OCI-M1 (cell line): ENCODE results near the gene ZEB2.

ENCODE experiments used
- DNase-seq: peaks from one replicate; lab custom pipeline; 2025; lab: John Stamatoyannopoulos, UW

Gene ZEB2

DNA sequence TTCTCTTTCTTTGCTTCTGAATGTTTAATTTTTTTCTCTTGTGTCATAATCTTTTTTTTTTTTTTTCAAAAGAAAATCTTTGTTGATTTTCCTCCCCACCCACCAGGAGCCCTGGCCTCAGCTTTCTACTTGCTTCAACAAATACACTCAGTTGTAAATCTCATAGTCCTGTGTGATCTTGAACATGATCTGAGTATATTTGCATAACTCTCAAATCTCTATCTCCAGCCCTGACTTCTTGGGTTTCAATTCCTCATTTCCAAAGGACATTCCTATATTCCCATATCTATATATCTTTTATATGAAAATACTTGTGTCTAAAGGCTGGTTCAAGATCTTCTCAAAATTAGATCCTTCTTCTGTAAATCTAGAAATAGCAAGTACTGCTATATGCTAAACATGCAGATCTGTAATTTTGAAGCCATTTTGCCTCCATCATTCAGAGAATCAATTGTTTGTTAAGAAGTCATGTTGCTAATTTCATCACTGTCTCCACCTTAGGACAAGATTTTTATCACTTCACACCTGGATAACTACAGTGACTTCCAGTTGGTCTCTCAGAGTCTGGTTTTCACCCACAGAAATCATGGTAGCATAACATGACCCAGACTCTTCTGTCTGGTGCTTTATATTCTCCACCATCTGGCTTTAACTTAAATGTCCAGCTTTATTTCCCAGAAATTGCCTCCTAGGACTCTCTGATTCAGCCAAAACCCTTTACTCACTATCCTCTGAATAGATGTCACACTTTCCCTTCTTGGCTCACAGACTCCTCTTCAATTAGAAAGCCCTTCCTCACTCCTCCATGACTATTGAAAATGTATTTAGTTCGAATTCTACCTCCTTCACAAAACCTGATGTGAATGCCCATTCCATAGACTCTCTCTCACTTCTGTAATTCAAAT lies 98.1 kb downstream of the ZEB2 start:
- no peak for DNase-seq

DNA sequence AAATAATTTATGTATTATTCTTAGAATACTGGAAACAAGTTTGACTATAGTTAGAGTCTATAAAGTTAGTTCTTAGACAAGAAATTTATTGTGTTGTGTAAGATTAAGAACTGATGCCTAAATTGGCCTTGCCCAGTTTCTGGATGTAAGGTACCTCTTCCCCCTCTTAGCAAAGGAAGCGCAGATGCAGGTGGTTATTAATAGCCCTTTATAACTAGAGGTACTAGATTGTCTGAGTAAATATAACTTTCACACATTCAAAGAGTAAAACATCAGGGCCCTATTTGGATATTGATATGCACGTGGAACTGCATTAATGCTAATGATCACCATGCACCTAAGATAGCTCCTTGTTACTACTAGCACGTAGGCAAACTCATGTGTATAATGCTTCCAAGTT lies 100.7 kb downstream of the ZEB2 start:
- no peak for DNase-seq

DNA sequence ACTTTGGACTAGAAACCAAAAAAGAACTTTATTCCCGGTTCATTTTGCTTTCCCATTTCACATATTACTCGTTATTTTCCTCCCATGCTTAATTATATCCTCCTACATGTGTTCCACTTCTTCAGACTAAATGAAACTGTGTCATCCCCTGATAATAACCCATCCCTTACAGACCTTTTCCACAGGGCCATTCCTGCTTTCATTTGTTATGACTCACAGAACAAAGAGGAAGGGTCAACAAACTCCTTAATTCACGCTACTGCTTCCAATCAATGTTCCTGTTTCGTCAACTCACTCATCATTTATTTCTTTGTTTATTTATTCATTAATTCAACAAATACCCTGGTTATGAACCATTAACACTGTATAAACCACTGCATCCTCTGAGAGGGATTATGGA lies 104.5 kb downstream of the ZEB2 start:
- no peak for DNase-seq

DNA sequence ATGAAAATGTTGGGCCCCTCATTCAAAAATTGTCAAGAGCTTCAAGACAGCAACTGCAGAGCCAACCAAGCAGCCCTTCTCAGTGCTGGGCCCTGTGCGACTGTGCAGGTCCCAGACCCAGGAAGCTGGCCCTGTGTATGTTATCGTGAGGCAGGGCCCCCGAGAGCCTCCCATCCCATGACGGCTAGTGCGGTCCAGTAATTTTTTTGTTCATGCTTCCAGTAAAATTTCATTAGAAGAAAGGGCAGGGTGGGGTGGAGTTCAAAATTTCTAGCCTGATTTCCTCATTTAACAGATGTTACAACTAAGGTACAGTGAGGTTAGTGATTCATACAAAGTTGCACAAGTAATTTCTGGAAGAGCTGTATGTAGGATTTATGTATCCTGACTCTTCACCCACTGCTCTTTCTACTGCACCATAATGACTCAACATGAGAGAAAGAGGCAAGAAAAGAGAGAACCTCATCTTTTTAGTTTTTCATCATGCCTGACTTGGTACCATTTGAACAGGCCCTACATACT lies 105.5 kb downstream of the ZEB2 start:
- DNase-seq: peak; percentile 45

DNA sequence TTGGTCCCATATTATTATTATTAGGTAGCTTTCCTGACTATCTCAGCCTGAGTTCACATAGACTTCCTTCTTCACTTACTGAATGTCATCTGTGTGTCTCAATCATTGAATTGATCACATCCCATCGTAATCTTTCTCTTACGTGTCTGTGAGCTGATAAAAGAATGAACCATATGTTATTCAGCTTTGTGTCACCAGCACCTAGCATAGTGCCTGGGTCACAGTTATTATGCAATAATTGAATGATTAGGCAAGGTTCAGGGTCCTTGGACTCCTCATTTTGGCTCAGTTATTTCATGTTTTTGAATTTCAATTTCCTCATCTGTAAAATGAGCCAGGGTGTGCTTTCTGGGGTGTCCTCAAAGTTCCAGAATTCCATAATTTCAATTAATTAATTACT lies 107.2 kb downstream of the ZEB2 start:
- DNase-seq: peak; percentile 56

DNA sequence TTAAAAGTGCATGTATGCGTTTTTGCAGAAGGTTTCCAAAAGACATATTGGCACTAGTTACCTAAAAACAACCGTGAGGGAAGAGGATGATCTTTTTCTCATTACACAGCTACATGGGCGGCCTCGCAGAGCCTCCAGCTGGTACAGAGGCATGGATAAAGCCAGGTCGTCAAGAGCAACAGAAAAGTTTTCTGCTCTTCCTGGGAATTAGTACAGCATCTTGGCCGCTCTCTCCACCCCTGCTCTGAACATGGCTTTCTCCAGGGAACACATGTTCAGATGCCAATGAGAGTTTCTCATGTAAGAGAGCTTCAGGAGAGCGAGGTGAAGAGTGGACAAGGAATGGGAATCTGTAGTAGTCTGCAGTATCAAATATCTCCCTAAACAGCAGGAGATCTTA lies 108.4 kb downstream of the ZEB2 start:
- DNase-seq: no peak

DNA sequence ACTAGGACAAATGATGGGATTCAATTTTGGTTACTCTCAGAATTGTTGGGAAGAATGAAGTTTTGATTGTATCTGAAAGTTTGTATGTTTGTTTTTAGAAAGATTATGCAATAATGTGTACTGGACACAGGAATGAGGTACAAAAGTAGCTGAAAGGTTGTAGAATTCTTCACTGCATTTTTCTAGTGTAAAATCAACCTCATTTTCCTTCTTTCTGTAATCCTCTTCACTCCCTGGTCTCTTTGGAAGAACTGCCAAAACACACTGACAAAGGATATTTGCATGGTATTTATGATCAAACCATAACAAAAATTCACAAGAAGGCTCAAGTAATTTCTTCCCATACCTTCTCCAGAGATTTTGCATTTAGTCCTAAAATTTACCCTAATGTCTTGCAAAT lies 110.7 kb downstream of the ZEB2 start:
- no peak for DNase-seq

DNA sequence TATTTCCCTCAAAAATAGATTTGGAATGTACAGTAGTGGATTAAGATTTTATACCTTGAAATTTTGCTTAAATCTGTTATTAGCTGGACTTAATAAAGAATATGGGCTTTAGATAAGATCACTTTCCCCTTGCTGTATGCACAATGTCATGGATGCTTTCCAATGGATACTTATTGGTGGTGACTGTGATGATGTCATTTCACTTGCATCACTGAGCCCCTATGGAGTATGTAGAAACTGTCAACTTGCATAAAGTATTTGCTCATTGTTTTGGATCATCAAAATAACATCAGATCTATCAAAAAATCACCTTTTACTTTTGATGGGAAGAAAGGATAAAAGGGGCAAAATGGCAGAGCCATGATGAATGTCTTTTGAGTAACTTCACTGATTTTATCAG lies 112.7 kb downstream of the ZEB2 start:
- DNase-seq: no peak

DNA sequence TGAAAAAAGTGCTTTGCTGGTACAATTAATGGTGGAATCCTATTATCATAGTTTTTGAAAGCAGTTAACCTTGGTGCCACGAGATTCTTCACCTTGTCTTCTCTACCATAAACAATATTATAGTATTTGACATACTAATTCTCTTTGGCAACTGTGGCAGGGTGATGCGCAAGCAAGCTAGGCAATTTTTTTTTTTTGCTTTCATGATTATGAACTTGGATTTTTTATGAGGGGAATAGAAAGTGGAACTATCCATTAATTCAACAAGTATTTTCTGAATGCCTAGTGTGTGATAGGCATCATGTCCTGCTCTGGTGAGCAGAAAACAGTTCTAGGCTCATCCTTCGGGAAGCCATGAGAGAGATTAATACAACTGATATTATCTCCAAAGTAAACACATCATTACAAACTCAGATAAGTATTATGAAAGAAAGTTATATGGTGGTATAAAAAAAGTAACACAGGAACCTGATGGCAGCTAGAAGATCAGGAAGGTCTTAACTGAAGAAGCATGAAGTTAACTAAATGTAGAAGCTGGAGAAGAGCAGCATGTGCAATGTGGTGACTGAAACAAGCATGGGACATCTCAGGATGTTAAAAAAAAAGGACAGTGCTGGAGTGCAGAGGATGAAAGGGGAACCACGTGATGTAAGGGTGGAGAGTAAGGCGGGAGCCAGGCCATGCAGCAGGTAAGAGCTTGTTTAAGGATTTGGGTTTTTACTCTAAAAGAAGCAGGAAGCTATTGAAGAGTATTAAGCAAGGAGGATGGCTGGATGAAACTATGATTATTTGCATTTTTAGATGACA lies 113.7 kb downstream of the ZEB2 start:
- DNase-seq: no peak

DNA sequence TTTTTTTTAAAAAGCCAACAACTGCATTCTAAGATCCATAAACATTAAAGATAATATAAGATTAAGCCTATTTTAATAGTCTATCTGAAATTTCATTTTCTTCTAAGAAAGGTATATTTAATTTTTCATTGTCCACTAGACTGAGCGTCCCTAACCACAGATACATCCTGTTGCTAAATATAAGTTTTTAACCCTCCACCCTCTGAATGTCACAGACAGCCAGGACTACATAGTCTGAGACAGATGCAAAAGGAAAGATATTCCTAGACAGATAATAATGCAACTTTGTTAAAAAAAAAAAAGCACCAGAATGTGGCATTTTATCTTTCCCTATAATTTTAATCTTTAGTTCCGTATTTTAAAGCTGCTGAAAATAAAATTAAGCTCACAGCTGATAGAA lies 114.6 kb downstream of the ZEB2 start:
- DNase-seq: peak; percentile 45

DNA sequence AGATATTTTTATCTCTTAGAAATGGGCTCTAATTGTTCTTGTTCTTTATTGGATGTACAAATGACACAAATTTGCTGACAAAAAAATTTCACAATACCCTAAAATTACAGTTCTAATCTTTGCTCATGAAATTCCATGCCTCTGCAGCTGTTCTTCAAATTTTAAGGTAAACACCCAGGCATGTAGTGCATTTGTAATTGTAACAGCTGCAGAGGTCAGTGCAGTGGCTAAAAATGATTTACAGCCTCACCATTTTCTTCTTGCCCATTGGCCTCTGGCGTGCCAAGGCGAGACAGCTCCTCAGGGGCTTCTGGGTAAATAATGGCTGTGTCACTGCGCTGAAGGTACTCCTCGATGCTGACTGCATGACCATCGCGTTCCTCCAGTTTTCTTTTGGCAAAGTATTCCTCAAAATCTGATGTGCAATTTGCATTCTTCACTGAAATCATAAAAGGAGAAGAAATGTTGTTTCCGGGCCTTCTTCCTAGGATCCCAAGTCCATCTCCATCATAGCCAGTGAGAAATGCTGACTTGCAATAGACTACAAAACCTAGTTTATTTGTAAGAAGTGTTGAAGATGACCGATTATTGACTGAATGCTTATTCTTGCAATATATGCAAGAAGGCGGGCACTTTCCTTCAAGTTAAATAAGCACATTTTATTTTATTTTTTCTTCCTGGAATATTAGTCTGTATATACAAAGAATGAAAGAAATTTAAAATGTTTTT lies 115.2 kb downstream of the ZEB2 start:
- DNase-seq: no peak

DNA sequence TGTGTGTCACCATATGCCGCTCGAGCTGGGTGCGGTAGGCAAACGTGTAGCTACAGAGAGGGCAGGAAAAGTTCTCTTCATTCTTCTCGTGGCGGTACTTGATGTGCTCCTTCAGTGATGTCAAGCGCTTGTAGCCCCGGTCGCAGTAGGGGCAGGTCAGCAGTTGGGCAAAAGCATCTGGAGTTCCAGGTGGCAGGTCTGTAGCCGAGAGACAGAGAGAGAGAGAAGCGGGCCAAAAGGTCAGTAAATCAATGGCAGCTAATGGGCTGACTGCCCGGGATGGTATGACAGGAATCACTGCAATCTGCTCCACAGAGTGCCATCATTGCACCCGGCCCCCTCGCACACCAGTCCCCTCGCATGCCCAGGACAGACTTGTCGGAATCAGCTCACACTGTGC lies 116.0 kb downstream of the ZEB2 start:
- DNase-seq: no peak

DNA sequence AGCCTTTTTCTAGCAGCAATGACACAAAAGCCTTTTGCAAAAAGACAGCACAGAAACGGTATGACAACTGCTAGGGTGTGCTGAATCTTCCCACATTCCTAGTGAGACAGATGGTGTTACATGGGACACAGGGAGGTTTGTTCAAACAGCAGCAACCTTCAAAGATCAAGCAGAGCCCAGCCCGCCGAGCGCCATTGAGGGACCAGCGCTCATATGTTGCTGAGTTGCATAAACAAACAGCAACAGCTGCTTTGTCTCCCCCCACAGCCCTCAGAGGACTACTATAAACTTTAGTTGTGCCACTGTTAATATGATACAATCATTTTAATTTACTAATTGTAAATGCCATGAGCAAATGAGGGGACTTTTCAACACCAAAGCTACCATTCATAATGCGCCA lies 117.7 kb downstream of the ZEB2 start:
- no peak for DNase-seq

DNA sequence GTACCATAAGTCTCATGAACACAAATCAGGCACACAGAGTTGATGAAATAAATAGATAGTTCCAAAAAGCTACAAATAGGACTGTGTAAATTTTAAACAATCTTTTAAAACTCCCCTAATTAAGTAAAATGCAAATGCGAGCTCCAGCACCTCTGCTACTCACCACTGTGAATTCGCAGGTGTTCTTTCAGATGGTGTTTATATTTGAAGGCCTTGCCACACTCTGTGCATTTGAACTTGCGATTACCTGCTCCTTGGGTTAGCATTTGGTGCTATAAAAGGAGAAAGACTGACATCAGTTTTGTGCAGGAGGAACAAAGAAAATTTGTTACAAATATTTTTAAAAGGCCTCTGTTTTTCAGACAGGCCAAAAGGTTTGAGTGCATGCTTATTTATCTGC lies 118.9 kb downstream of the ZEB2 start:
- DNase-seq: no peak

DNA sequence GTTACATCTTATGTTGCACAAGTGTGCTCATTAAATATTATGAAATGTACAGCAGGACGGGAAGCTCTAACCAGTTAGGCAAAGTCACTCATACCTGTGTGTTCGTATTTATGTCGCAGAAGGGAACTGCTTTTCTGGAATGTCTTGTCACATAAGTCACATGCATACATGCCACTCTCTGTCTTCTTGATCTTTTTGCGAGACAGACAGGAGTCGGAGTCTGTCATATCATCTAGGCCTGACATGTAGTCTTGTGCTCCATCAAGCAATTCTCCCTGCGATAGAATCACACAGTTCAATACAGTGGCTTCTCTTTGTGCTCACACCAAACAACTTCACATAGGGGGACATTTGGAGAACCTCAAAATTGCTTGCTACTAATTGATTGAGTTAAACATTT lies 123.6 kb downstream of the ZEB2 start:
- no peak for DNase-seq

DNA sequence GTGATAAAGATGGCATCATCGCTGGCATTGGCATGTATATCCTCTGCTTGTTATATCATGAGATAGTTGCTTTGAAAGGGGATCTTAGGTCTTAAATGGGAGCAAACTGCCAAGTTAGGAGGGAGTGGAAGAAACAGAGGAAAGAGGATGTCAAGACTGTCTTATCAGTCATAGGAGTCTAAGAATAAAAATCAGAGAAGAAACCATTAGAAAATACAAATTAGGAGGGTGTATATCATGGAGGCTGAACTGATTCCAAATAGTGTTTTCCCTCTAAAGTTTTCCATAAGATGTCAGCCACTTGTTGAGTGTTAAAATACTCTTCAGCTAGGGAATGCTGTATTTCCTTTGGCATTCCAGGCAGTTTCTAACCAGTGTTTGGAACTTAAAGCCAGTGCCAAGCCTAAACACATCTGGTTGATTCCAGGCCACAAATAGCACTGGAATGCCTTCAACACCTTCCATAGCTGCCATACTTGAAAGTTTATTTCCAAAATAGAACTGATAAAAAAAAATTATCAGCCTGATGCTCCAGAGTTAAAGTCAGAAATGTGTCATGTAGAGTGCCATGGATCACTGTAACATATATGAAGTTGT lies 129.4 kb downstream of the ZEB2 start:
- DNase-seq: no peak

DNA sequence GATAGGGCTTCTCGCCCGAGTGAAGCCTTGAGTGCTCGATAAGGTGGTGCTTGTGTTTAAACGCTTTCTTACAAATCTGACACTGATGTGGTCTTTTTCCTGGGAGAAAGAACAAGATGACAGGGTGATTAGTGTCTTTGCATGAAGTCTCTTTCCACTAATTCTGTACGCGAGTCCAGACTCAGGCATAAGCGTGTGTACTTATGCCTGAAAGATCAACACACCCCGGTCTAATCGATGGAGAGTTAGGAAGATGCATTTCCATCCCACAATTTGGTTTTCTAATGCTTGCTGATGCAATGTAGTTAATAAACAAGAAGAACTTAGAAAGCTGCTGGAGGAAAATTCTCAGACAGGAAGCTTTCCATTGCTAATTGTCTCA lies 130.0 kb downstream of the ZEB2 start:
- DNase-seq: no peak

DNA sequence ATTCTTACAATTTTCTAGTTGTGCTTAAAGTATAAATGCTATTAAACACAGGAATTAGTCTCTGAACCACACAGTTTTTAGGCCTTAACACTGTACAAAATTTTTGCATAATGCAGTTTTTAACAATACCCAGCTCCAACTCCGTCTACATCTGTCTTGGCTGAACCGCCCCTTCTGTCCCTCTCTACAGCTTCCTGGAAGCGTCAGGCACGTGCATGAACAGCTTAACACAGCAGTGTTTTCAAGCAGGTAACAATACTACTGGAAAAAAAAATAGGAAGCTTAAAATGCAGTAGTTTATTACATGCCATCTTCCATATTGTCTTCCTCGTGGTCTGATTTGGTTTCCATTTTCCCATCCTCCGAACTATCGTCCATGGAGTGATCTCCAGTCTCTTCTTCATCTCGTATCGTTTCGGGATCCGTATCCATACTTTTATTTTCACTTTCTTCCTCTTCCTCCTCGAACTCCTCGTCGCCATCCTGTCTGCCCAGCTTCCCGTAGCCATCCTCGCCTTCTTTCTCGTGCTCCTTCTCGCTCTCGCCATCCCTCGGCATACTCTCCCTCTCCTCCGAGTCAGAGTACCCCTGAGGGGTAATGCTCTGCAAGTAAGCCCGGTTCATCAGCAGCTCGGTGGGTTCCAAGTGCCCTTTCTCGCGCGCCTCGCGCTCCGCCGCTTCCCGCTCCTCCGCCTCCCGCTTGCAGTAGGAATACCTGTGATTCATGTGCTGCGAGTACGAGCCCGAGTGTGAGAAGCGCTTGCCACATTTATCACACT lies 130.6 kb downstream of the ZEB2 start:
- no peak for DNase-seq

DNA sequence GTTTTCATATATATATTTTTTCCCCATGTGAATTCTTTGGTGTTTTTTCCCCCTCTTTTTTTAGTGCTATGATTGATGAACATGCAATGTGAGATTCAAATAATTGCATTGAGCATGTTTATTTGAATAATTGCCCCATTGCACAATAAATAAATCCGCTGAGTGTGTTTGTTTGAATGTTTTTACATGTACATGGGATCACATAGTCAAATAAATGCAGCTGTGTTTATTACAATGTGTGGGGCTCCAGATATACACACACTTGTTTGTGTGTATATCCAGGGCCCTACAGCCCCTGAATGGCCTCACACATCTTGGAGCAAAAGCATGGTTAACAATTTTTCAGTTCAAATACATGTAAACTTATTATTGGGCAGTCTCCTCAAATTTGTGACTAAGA lies 134.5 kb downstream of the ZEB2 start:
- no peak for DNase-seq

DNA sequence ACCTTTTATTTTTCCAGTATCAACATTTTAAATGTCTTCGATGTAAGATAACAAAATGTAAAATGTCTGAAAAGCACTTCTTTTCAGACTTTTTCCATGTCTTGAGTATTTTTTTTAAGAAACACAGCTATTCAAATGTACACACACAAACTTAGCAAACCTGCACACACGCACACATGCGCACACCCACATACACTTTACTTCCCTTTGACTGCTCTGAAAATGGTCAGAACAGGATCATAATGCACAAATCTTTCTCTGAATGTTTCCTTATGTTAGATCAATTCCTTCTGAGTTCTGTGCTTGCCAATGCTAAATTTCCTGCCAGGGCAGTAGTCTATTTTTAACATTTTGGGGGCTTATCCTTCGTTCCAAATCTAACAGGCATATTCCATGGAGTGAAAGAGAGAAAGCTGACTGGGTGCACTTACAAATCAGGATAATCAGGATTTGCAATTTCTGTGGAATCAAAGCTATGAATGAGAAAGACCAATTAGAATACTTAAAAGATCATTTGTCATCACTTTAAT lies 136.3 kb downstream of the ZEB2 start:
- no peak for DNase-seq

DNA sequence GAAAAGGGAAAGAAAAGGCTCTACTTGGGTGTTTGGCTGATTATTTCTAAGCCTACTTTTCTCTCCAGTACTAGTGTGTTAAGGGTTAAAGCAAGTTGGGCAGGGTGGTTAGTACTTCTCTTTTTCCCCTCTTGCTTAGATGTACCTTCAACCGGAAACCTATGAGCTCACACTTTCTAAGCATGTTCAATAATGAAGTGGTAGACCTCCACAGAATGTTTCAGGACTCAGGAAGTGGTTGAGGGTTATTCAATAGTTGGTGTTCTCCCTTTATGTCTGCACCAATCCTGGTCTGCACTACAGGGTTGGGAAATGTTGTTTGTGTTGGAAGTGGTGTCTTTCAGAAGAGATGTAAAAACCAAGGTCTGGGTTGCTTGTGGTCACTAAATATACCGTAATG lies 137.1 kb downstream of the ZEB2 start:
- DNase-seq: peak; percentile 87
